Natural killer cell (primary cell): ENCODE data around the gene TCTN1. TPM values are rescaled to one million over a fixed set of nuclear protein-coding genes. Genes with fewer than 3 reads are reported as not detected.

ENCODE experiments used
- ATAC-seq, 3 donors: fragments of 150-1000 bp in 2 of 3; fragments of 200-7000 bp in 1 of 3; cut with Tn5 transposase; 1 replicate in 1 of 3; 2 replicates in 2 of 3; pipeline ENCODE4 v1.10.0; 2021; ENCODE audit warnings: mild to moderate bottlenecking in 2 of 3, moderate library complexity in 2 of 3
- DNase-seq, 2 donors: peaks; one replicate each; pipeline versions ENCODE4 v3.0.0 to v3.0.0-alpha.2; 2013 to 2021; ENCODE audit warnings: mixed read lengths in 1 of 2
- H3K27ac ChIP-seq: one replicate; pipeline ENCODE4 v1.5.1; 2013; ENCODE audit warnings: mild to moderate bottlenecking, low read length
- H3K27me3 ChIP-seq: one replicate; pipeline ENCODE4 v1.6.1; 2013; ENCODE audit warnings: low read length; ENCODE audit not compliant: control insufficient read depth, insufficient read depth
- H3K36me3 ChIP-seq: one replicate; pipeline ENCODE4 v1.6.1; 2013; ENCODE audit warnings: low read length; ENCODE audit not compliant: control insufficient read depth, insufficient read depth
- H3K4me1 ChIP-seq: one replicate; pipeline ENCODE4 v1.6.1; 2013; ENCODE audit warnings: low read length; ENCODE audit not compliant: control insufficient read depth, insufficient read depth
- H3K4me3 ChIP-seq: one replicate; pipeline ENCODE4 v1.5.1; 2013; ENCODE audit warnings: low read length
- H3K9me3 ChIP-seq: one replicate; pipeline ENCODE4 v1.6.1; 2013; ENCODE audit warnings: low read length; ENCODE audit not compliant: control insufficient read depth, insufficient read depth
- H3K27ac Mint-ChIP-seq, 2 donors: one replicate each; pipeline ENCODE4 v1.8.0; 2022; ENCODE audit warnings: mild to moderate bottlenecking in 2 of 2, mixed read lengths in 2 of 2, moderate library complexity in 1 of 2
- H3K27me3 Mint-ChIP-seq, 2 donors: one replicate each; pipeline ENCODE4 v1.8.0; 2022; ENCODE audit warnings: low read depth in 2 of 2, mixed read lengths in 2 of 2
- H3K36me3 Mint-ChIP-seq: one replicate; pipeline ENCODE4 v1.8.0; 2022; ENCODE audit warnings: mixed read lengths
- H3K4me1 Mint-ChIP-seq, 2 donors: one replicate each; pipeline ENCODE4 v1.8.0; 2022; ENCODE audit warnings: mixed read lengths in 2 of 2
- H3K4me3 Mint-ChIP-seq: one replicate; pipeline ENCODE4 v1.8.0; 2022; ENCODE audit warnings: mild to moderate bottlenecking, moderate library complexity, mixed read lengths
- H3K9me3 Mint-ChIP-seq, 2 donors: one replicate each; pipeline ENCODE4 v1.8.0; 2022; ENCODE audit warnings: mixed read lengths in 2 of 2
- CTCF ChIP-seq: fragments of 200-600 bp; IDR thresholded peaks from one replicate; pipeline ENCODE4 v1.8.0; 2022; ENCODE audit warnings: antibody characterized with exemption
- WGBS: methylation state at CpG from one replicate; pipeline ENCODE4 v1.1.7; 2013; ENCODE audit warnings: missing lambda C conversion rate; ENCODE audit not compliant: insufficient coverage; 5-methylcytosine and 5-hydroxymethylcytosine counted together
- intact Hi-C: fragments of 100-400 bp; cut with micrococcal nuclease; formaldehyde crosslinking; loops from one replicate; pipeline ENCODE4 v1.14.2; 2022
- total RNA-seq, 4 donors: library from RNA; stranded (reverse); fragments of 120-200 nt in 1 of 4; gene quantifications; one replicate each; pipeline versions ENCODE4 v1.2.3 to v1.2.4, GENCODE V29; 2013 to 2022

Gene TCTN1
- total RNA-seq, 3 donors from 2014 or later (not counting 1 experiment from before 2014, with no cell fraction given): 4.3 to 6.6 (median 5.2) TPM

- H3K4me1 Mint-ChIP-seq: peaks cover 58 to 65% of the 10 kb centered on the region in 2 donors
Observed at GRCh38 chr12:110577864-110578693, 35.9 kb upstream of the TCTN1 start.

GRCh38 chr12:110578694-110579534 lies 35.0 kb upstream of the TCTN1 start:
- H3K9me3 Mint-ChIP-seq: no peaks in the 10 kb centered on the region
- WGBS: 68% methylated on average over 11 of the region's 13 CpGs
- H3K27me3 Mint-ChIP-seq: no peaks in the 10 kb centered on the region
- H3K4me1 Mint-ChIP-seq: peaks cover 65 to 69% of the 10 kb centered on the region in 2 donors
- H3K27ac ChIP-seq: peak overlapping the region; percentile 95
- no peak overlapping the region for H3K4me3 ChIP-seq
- H3K36me3 Mint-ChIP-seq: no peaks in the 10 kb centered on the region
- H3K4me1 ChIP-seq: peaks cover 51% of the 10 kb centered on the region
- ATAC-seq: no peak
- no peaks in the 10 kb centered on the region for H3K36me3 ChIP-seq
- H3K27me3 ChIP-seq: no peaks in the 10 kb centered on the region
- H3K9me3 ChIP-seq: no peaks in the 10 kb centered on the region
- DNase-seq: peak in 1 of 2 donors; percentile 32
- intact Hi-C loops: no loop called here
- no peak for TF ChIP-seq CTCF
- peak overlapping the region; percentile 88 to 99 for H3K27ac Mint-ChIP-seq
- H3K4me3 Mint-ChIP-seq: peak overlapping the region; percentile 74

More at GRCh38 chr12:110577864-110578693, 35.9 kb upstream of the TCTN1 start:
- 23% methylated on average over 5 of the region's 8 CpGs for WGBS
- Histone ChIP-seq H3K27me3 (no peaks in the 10 kb centered on the region), H3K9me3 (no peaks in the 10 kb centered on the region), H3K27ac (peak overlapping the region; percentile 95), H3K36me3 (no peaks in the 10 kb centered on the region), H3K4me1 (peaks cover 44% of the 10 kb centered on the region), H3K4me3 (peak overlapping the region; percentile 2)
- ATAC-seq (peak; percentile 36 to 61 (median 53)), DNase-seq (peak in 1 of 2 donors; percentile 63)
- intact Hi-C loops: no loop called here
- H3K27ac Mint-ChIP-seq: peak overlapping the region; percentile 88 to 99
- H3K27me3 Mint-ChIP-seq: no peaks in the 10 kb centered on the region
- peak overlapping the region; percentile 52 for H3K4me3 Mint-ChIP-seq
- TF ChIP-seq CTCF: no peak
- no peaks in the 10 kb centered on the region for H3K36me3 Mint-ChIP-seq
- H3K9me3 Mint-ChIP-seq: no peaks in the 10 kb centered on the region

GRCh38 chr12:110579535-110580253 lies 34.2 kb upstream of the TCTN1 start:
- H3K4me3 ChIP-seq: no peak overlapping the region
- peak overlapping the region; percentile 92 to 99 for H3K27ac Mint-ChIP-seq
- no peaks in the 10 kb centered on the region for H3K9me3 ChIP-seq
- peak overlapping the region; percentile 74 for H3K4me3 Mint-ChIP-seq
- no peaks in the 10 kb centered on the region for H3K9me3 Mint-ChIP-seq
- H3K36me3 Mint-ChIP-seq: no peaks in the 10 kb centered on the region
- TF ChIP-seq CTCF: no peak
- peak overlapping the region; percentile 95 for H3K27ac ChIP-seq
- intact Hi-C loops: loop anchor here (5.0 kb wide), 1 partner anchor 32 kb away; no protein-coding TSS in a partner anchor
- H3K4me1 Mint-ChIP-seq: peaks cover 70% of the 10 kb centered on the region in 2 donors
- H3K27me3 ChIP-seq: no peaks in the 10 kb centered on the region
- H3K36me3 ChIP-seq: no peaks in the 10 kb centered on the region
- H3K27me3 Mint-ChIP-seq: no peaks in the 10 kb centered on the region
- ATAC-seq: no peak
- WGBS: 82% methylated on average over 13 of the region's 18 CpGs
- DNase-seq: peak in 1 of 2 donors; percentile 42
- peaks cover 54% of the 10 kb centered on the region for H3K4me1 ChIP-seq
